Head of caudate nucleus (tissue), 42 donors: Measurements from ENCODE around the gene DHRSX.
"Not testable (repeated sequence)": the region's sequence is repeated elsewhere in the genome, so short reads cannot be mapped to it uniquely, and the experiment has no call there.

ENCODE experiments used
- DNase-seq, 42 donors: peaks; one replicate each; pipeline versions ENCODE4 v3.0.0 to v3.0.0-alpha.2; 2020 to 2021; ENCODE audit warnings: mixed read lengths in 7 of 42
- intact Hi-C: fragments of 100-400 bp; cut with DNase I; formaldehyde crosslinking; loops from one replicate; pipeline ENCODE4 v1.15.0; 2022

DHRSX gene

GRCh38 chrX:2521092-2521926 is 20.5 kb upstream of the DHRSX start:
- DNase-seq, result peak in 6 of 42 donors; percentile 8 to 51 (median 28)
- intact Hi-C loops, result no loop called here

- DNase-seq, result no peak
- intact Hi-C loops, result no loop called here
Measured at GRCh38 chrX:2520539-2520938, 19.8 kb upstream of the DHRSX start.

GRCh38 chrX:2519638-2520037 is 18.9 kb upstream of the DHRSX start:
- DNase-seq, intact Hi-C loops: not testable (repeated sequence)

GRCh38 chrX:2517055-2517454 is 16.3 kb upstream of the DHRSX start:
- intact Hi-C loops, result no loop called here

GRCh38 chrX:2516623-2517022 is 15.8 kb upstream of the DHRSX start:
- intact Hi-C loops, result no loop called here
- DNase-seq, result no peak

More at GRCh38 chrX:2517055-2517454, 16.3 kb upstream of the DHRSX start:
- no peak for DNase-seq

GRCh38 chrX:2514131-2514530 is 13.4 kb upstream of the DHRSX start:
- no peak for DNase-seq
- intact Hi-C loops, result no loop called here

GRCh38 chrX:2513121-2513664 is 12.4 kb upstream of the DHRSX start:
- no peak for DNase-seq
- intact Hi-C loops, result no loop called here

GRCh38 chrX:2512501-2512900 is 11.7 kb upstream of the DHRSX start:
- DNase-seq, result no peak
- intact Hi-C loops, result no loop called here

GRCh38 chrX:2511326-2511725 is 10.6 kb upstream of the DHRSX start:
- DNase-seq, result no peak
- intact Hi-C loops, result no loop called here

- intact Hi-C loops, result no loop called here
Measured at GRCh38 chrX:2508648-2509335, 8.0 kb upstream of the DHRSX start.

GRCh38 chrX:2507904-2508627 is 7.3 kb upstream of the DHRSX start:
- intact Hi-C loops, result no loop called here

More at GRCh38 chrX:2508648-2509335, 8.0 kb upstream of the DHRSX start:
- DNase-seq, result no peak

GRCh38 chrX:2507196-2507595 is 6.4 kb upstream of the DHRSX start:
- intact Hi-C loops, result no loop called here
- DNase-seq, result peak in 1 of 42 donors; percentile 18

More at GRCh38 chrX:2507904-2508627, 7.3 kb upstream of the DHRSX start:
- peak in 1 of 42 donors; percentile 16 for DNase-seq

- intact Hi-C loops, result not testable (repeated sequence)
- peak in 1 of 42 donors; percentile 30 for DNase-seq
Measured at GRCh38 chrX:2505341-2505740, 4.6 kb upstream of the DHRSX start.

GRCh38 chrX:2504706-2505332 is 4.0 kb upstream of the DHRSX start:
- intact Hi-C loops, result no loop called here
- peak in 2 of 42 donors; percentile 21 to 25 for DNase-seq

- DNase-seq, result peak in 2 of 42 donors; percentile 29 to 33
- intact Hi-C loops, result no loop called here
Measured at GRCh38 chrX:2503591-2504500, 3.1 kb upstream of the DHRSX start.

- intact Hi-C loops, result no loop called here
- peak in 3 of 42 donors; percentile 4 to 37 (median 32) for DNase-seq
Measured at GRCh38 chrX:2502668-2503519, 2.1 kb upstream of the DHRSX start.

GRCh38 chrX:2502120-2502667 is 1.4 kb upstream of the DHRSX start:
- intact Hi-C loops, result no loop called here
- peak in 3 of 42 donors; percentile 8 to 28 (median 16) for DNase-seq
